ENCODE data around the gene RASA3. TPM values are rescaled to one million over a fixed set of nuclear protein-coding genes. Genes with fewer than 3 reads are reported as not detected.

RASA3 gene
- total RNA-seq, 1 experiment from 2014 or later, result 22.3 TPM

DNA sequence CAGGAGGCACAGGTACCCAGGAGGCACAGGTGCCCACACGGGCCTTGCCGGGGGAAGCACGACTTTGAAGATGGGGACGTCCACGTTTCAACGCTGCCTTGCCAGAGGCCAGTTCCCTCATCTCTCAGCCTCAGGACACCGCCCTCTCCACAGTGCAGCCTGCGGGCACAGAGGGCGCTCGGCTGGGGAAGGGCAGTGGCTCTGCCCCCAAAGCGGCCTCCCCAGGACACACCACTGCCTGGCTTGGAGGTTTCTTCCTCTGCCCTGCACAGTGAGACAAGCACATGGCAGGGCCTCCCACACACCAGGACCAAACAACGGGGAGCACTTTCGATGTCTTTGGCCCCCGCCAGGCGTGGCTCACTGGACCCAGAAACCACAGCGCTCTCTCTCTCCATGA, 73.0 kb downstream of the RASA3 start:
- Mint-ChIP-seq H3K9me3 (no peaks in the 10 kb centered on the region), H3K4me3 (no peak overlapping the region), H3K36me3 (no peaks in the 10 kb centered on the region), H3K4me1 (peaks cover 8% of the 10 kb centered on the region), H3K27ac (no peak overlapping the region; the same call in 1 of the 2 replicates), H3K27me3 (ENCODE audit: low read depth) (no peaks in the 10 kb centered on the region)
- CTCF ChIA-PET, result no interaction called here
- TF ChIP-seq, protein P1, sequence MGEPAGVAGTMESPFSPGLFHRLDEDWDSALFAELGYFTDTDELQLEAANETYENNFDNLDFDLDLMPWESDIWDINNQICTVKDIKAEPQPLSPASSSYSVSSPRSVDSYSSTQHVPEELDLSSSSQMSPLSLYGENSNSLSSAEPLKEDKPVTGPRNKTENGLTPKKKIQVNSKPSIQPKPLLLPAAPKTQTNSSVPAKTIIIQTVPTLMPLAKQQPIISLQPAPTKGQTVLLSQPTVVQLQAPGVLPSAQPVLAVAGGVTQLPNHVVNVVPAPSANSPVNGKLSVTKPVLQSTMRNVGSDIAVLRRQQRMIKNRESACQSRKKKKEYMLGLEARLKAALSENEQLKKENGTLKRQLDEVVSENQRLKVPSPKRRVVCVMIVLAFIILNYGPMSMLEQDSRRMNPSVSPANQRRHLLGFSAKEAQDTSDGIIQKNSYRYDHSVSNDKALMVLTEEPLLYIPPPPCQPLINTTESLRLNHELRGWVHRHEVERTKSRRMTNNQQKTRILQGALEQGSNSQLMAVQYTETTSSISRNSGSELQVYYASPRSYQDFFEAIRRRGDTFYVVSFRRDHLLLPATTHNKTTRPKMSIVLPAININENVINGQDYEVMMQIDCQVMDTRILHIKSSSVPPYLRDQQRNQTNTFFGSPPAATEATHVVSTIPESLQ (CRISPR knock-in tag; IDR thresholded peaks at IDR 0.05), result no peak
- no peak for TF ChIP-seq SP1 (CRISPR knock-in tag; conservative IDR thresholded peaks at IDR 0.05)
- no peak for TF ChIP-seq FOXJ3 (CRISPR knock-in tag; IDR thresholded peaks at IDR 0.05; ENCODE audit: borderline replicate concordance)
- TF ChIP-seq, protein P2, sequence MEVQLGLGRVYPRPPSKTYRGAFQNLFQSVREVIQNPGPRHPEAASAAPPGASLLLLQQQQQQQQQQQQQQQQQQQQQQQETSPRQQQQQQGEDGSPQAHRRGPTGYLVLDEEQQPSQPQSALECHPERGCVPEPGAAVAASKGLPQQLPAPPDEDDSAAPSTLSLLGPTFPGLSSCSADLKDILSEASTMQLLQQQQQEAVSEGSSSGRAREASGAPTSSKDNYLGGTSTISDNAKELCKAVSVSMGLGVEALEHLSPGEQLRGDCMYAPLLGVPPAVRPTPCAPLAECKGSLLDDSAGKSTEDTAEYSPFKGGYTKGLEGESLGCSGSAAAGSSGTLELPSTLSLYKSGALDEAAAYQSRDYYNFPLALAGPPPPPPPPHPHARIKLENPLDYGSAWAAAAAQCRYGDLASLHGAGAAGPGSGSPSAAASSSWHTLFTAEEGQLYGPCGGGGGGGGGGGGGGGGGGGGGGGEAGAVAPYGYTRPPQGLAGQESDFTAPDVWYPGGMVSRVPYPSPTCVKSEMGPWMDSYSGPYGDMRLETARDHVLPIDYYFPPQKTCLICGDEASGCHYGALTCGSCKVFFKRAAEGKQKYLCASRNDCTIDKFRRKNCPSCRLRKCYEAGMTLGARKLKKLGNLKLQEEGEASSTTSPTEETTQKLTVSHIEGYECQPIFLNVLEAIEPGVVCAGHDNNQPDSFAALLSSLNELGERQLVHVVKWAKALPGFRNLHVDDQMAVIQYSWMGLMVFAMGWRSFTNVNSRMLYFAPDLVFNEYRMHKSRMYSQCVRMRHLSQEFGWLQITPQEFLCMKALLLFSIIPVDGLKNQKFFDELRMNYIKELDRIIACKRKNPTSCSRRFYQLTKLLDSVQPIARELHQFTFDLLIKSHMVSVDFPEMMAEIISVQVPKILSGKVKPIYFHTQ (CRISPR knock-in tag; IDR thresholded peaks at IDR 0.05), result no peak
- TF ChIP-seq, protein P3, sequence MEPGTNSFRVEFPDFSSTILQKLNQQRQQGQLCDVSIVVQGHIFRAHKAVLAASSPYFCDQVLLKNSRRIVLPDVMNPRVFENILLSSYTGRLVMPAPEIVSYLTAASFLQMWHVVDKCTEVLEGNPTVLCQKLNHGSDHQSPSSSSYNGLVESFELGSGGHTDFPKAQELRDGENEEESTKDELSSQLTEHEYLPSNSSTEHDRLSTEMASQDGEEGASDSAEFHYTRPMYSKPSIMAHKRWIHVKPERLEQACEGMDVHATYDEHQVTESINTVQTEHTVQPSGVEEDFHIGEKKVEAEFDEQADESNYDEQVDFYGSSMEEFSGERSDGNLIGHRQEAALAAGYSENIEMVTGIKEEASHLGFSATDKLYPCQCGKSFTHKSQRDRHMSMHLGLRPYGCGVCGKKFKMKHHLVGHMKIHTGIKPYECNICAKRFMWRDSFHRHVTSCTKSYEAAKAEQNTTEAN (CRISPR knock-in tag; IDR thresholded peaks at IDR 0.05), result no peak
- TF ChIP-seq, protein P4, sequence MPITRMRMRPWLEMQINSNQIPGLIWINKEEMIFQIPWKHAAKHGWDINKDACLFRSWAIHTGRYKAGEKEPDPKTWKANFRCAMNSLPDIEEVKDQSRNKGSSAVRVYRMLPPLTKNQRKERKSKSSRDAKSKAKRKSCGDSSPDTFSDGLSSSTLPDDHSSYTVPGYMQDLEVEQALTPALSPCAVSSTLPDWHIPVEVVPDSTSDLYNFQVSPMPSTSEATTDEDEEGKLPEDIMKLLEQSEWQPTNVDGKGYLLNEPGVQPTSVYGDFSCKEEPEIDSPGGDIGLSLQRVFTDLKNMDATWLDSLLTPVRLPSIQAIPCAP (CRISPR knock-in tag; IDR thresholded peaks at IDR 0.05), result no peak
- no peak for TF ChIP-seq ESRRA (CRISPR knock-in tag; IDR thresholded peaks at IDR 0.05; ENCODE audit: borderline replicate concordance)
- TF ChIP-seq, protein P5, sequence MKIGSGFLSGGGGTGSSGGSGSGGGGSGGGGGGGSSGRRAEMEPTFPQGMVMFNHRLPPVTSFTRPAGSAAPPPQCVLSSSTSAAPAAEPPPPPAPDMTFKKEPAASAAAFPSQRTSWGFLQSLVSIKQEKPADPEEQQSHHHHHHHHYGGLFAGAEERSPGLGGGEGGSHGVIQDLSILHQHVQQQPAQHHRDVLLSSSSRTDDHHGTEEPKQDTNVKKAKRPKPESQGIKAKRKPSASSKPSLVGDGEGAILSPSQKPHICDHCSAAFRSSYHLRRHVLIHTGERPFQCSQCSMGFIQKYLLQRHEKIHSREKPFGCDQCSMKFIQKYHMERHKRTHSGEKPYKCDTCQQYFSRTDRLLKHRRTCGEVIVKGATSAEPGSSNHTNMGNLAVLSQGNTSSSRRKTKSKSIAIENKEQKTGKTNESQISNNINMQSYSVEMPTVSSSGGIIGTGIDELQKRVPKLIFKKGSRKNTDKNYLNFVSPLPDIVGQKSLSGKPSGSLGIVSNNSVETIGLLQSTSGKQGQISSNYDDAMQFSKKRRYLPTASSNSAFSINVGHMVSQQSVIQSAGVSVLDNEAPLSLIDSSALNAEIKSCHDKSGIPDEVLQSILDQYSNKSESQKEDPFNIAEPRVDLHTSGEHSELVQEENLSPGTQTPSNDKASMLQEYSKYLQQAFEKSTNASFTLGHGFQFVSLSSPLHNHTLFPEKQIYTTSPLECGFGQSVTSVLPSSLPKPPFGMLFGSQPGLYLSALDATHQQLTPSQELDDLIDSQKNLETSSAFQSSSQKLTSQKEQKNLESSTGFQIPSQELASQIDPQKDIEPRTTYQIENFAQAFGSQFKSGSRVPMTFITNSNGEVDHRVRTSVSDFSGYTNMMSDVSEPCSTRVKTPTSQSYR (CRISPR knock-in tag; IDR thresholded peaks at IDR 0.05), result no peak
- TF ChIP-seq CREB1 (CRISPR knock-in tag; IDR thresholded peaks at IDR 0.05), result no peak
- TF ChIP-seq GABPB1 (CRISPR knock-in tag; IDR thresholded peaks at IDR 0.05), result no peak
- TF ChIP-seq, protein P6, sequence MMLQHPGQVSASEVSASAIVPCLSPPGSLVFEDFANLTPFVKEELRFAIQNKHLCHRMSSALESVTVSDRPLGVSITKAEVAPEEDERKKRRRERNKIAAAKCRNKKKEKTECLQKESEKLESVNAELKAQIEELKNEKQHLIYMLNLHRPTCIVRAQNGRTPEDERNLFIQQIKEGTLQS (CRISPR knock-in tag; conservative IDR thresholded peaks at IDR 0.05), result no peak
- no peak for TF ChIP-seq NFYB (CRISPR knock-in tag; conservative IDR thresholded peaks at IDR 0.05; ENCODE audit: low read depth)
- TF ChIP-seq, protein P7, sequence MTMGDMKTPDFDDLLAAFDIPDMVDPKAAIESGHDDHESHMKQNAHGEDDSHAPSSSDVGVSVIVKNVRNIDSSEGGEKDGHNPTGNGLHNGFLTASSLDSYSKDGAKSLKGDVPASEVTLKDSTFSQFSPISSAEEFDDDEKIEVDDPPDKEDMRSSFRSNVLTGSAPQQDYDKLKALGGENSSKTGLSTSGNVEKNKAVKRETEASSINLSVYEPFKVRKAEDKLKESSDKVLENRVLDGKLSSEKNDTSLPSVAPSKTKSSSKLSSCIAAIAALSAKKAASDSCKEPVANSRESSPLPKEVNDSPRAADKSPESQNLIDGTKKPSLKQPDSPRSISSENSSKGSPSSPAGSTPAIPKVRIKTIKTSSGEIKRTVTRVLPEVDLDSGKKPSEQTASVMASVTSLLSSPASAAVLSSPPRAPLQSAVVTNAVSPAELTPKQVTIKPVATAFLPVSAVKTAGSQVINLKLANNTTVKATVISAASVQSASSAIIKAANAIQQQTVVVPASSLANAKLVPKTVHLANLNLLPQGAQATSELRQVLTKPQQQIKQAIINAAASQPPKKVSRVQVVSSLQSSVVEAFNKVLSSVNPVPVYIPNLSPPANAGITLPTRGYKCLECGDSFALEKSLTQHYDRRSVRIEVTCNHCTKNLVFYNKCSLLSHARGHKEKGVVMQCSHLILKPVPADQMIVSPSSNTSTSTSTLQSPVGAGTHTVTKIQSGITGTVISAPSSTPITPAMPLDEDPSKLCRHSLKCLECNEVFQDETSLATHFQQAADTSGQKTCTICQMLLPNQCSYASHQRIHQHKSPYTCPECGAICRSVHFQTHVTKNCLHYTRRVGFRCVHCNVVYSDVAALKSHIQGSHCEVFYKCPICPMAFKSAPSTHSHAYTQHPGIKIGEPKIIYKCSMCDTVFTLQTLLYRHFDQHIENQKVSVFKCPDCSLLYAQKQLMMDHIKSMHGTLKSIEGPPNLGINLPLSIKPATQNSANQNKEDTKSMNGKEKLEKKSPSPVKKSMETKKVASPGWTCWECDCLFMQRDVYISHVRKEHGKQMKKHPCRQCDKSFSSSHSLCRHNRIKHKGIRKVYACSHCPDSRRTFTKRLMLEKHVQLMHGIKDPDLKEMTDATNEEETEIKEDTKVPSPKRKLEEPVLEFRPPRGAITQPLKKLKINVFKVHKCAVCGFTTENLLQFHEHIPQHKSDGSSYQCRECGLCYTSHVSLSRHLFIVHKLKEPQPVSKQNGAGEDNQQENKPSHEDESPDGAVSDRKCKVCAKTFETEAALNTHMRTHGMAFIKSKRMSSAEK (CRISPR knock-in tag; IDR thresholded peaks at IDR 0.05; ENCODE audit: borderline replicate concordance), result no peak
- TF ChIP-seq TP53 (CRISPR knock-in tag; IDR thresholded peaks at IDR 0.05), result no peak
- POLR2A ChIA-PET, result no interaction called here
- ATAC-seq (no peak), DNase-seq (ENCODE audit: low spot score) (no peak)
